HepG2 (cell line): Measurements from ENCODE around the gene CLEC18A. TPM values are rescaled to one million over a fixed set of nuclear protein-coding genes. Genes with fewer than 3 reads are reported as not detected.
A peak's percentile ranks its signal among the peaks of the same experiment; 100 is the strongest.

ENCODE experiments used
- ATAC-seq: fragments of 200-7000 bp; cut with Tn5 transposase; 3 replicates; pipeline ENCODE4 v1.9.1; 2020; ENCODE audit warnings: mild to moderate bottlenecking, moderate library complexity
- BruUV-seq: library from RNA; stranded (reverse); fragments of 400-500 nt; replicated peaks from 2 replicates; lab custom pipeline; 2021; lab: Mats Ljungman, UMichigan
- CTCF ChIA-PET: fragments of 300-600 bp; formaldehyde crosslinking; extraction: SDS; loops from one replicate; lab custom pipeline; 2021; ENCODE audit warnings: low total read pairs, inconsistent platforms, low intra/inter-chr PET ratio; lab: Yijun Ruan, JAX
- POLR2A ChIA-PET: fragments of 350-600 bp; sonication (Branson Sonifier 250); formaldehyde crosslinking; loops from one replicate; lab custom pipeline; 2020; ENCODE audit warnings: antibody characterized with exemption, inconsistent platforms; lab: Yijun Ruan, JAX
- DNase-seq: peaks from one replicate; pipeline ENCODE4 v3.0.0-alpha.2; 2015; ENCODE audit warnings: low spot score
- FAIRE-seq: peaks from 3 replicates; lab custom pipeline; 2011; peaks lifted over from hg19 to GRCh38; lab: Jason Lieb, UNC
- H2AFZ ChIP-seq: one replicate; pipeline ENCODE4 v1.6.1; 2011; ENCODE audit warnings: low read length, inconsistent platforms
- H3K27ac ChIP-seq: fragments of 300-600 bp; 3 replicates; pipeline ENCODE4 v1.8.0; 2011; ENCODE audit warnings: mixed run types, mild to moderate bottlenecking, mixed read lengths, low read length, inconsistent platforms; ENCODE audit not compliant: insufficient read depth; ENCODE audit errors: extremely low read length
- H3K27me3 ChIP-seq, 2 experiments: fragments of 200-600 bp in 1 of 2; 2 replicates in 1 of 2; 3 replicates in 1 of 2; pipeline versions ENCODE4 v1.6.0 to v1.8.0; 2011; ENCODE audit warnings: low read length in 2 of 2, mild to moderate bottlenecking in 2 of 2, moderate library complexity in 2 of 2, inconsistent platforms in 1 of 2; ENCODE audit not compliant: insufficient read depth in 2 of 2, control insufficient read depth in 1 of 2
- H3K36me3 ChIP-seq, 2 experiments: fragments of 200-600 bp in 1 of 2; replicated peaks in 1 of 2; 2 replicates in 1 of 2; 3 replicates in 1 of 2; pipeline versions ENCODE4 v1.5.1 to v1.8.0; 2011; ENCODE audit warnings: low read length in 2 of 2, inconsistent platforms in 1 of 2; ENCODE audit not compliant: insufficient read depth in 2 of 2, control insufficient read depth in 1 of 2
- H3K4me1 ChIP-seq: 2 replicates; pipeline ENCODE4 v1.5.1; 2012; ENCODE audit warnings: low read length, inconsistent platforms; ENCODE audit not compliant: insufficient read depth
- H3K4me2 ChIP-seq: 2 replicates; pipeline ENCODE4 v1.6.0; 2011; ENCODE audit warnings: low read depth, low read length, inconsistent platforms
- H3K4me3 ChIP-seq, 3 experiments: fragments of 200-600 bp in 1 of 3; sonication (generic), shearing (Covaris generic) in 1 of 3; replicated peaks in 1 of 3; 2 replicates each; pipeline ENCODE4 v1.5.1; 2011 to 2016; ENCODE audit warnings: low read length in 3 of 3, inconsistent platforms in 2 of 3, low read depth in 2 of 3, mild to moderate bottlenecking in 2 of 3, control low read depth in 1 of 3, mixed read lengths in 1 of 3; ENCODE audit not compliant: insufficient read depth in 1 of 3
- H3K79me2 ChIP-seq: one replicate; pipeline ENCODE4 v1.6.1; 2011; ENCODE audit warnings: low read length, inconsistent platforms; ENCODE audit not compliant: insufficient read depth
- H3K9ac ChIP-seq: 2 replicates; pipeline ENCODE4 v1.6.0; 2011; ENCODE audit warnings: mild to moderate bottlenecking, low read depth, low read length, inconsistent platforms; ENCODE audit not compliant: insufficient read depth
- H3K9me3 ChIP-seq: 2 replicates; pipeline ENCODE4 v1.5.1; 2012; ENCODE audit warnings: mild to moderate bottlenecking, low read length
- H4K20me1 ChIP-seq: 2 replicates; pipeline ENCODE4 v1.6.0; 2011; ENCODE audit warnings: inconsistent platforms, mild to moderate bottlenecking, low read length, moderate library complexity; ENCODE audit not compliant: insufficient read depth
- AGO2 ChIP-seq: fragments of 200-400 bp; formaldehyde crosslinking; optimal IDR thresholded peaks from 2 replicates; pipeline ENCODE3; 2017; ENCODE audit warnings: mild to moderate bottlenecking, low read depth, low read length, moderate library complexity
- HDAC1 ChIP-seq: sonication (generic); formaldehyde crosslinking; IDR thresholded peaks from 2 replicates; pipeline ENCODE4 v1.5.1; 2020; ENCODE audit warnings: mild to moderate bottlenecking, missing genetic modification reagents
- HMGA1 ChIP-seq: sonication (generic); formaldehyde crosslinking; conservative IDR thresholded peaks from 2 replicates; pipeline ENCODE4 v1.4.0; 2020; ENCODE audit warnings: missing genetic modification reagents
- POLR2AphosphoS5 ChIP-seq: IDR thresholded peaks from 2 replicates; pipeline ENCODE4 v1.6.1; 2012; ENCODE audit warnings: low read depth, low read length
- ZFP82 ChIP-seq: sonication (generic); formaldehyde crosslinking; IDR thresholded peaks from 2 replicates; pipeline ENCODE4 v1.5.1; 2020; ENCODE audit warnings: mild to moderate bottlenecking, missing genetic modification reagents, borderline replicate concordance
- ZNF12 ChIP-seq: sonication (generic); formaldehyde crosslinking; IDR thresholded peaks from 2 replicates; pipeline ENCODE4 v1.5.0; 2020; ENCODE audit warnings: missing genetic modification reagents
- ZNF33B ChIP-seq: sonication (generic); formaldehyde crosslinking; IDR thresholded peaks from 2 replicates; pipeline ENCODE4 v1.5.1; 2020; ENCODE audit warnings: mild to moderate bottlenecking, missing genetic modification reagents
- ZNF839 ChIP-seq: sonication (generic); formaldehyde crosslinking; IDR thresholded peaks from 2 replicates; pipeline ENCODE4 v1.4.0; 2020; ENCODE audit warnings: missing genetic modification reagents, mild to moderate bottlenecking, borderline replicate concordance
- ZNF841 ChIP-seq: sonication (generic); formaldehyde crosslinking; IDR thresholded peaks from 2 replicates; pipeline ENCODE4 v1.8.1; 2023; ENCODE audit warnings: missing genetic modification reagents, borderline replicate concordance
- WGBS: methylation state at CpG from one replicate; pipeline ENCODE4 v1.1.6; 2017; ENCODE audit warnings: low lambda C conversion rate; 5-methylcytosine and 5-hydroxymethylcytosine counted together
- in situ Hi-C: cut with HindIII; loops from 2 replicates; pipeline ENCODE4 v1.10.0; 2017; ENCODE audit warnings: low pct_unique_long_range_greater_than_20kb; ENCODE audit not compliant: extremely low pct_ligation_motif_present
- intact Hi-C: fragments of 100-400 bp; cut with micrococcal nuclease; formaldehyde crosslinking; loops from one replicate; pipeline ENCODE4 v1.10.0; 2022; ENCODE audit not compliant: unreplicated experiment
- polyA plus RNA-seq, 8 experiments: library from polyadenylated mRNA; depleted of rRNA in 3 of 8; stranded (reverse) in 7 of 8; unstranded in 1 of 8; fragments of >200 nt; fragmentation: Illumina TruSeq in 4 of 8; extraction: Trizol in 4 of 8; gene quantifications; 2 replicates each; pipeline versions ENCODE4 v1.2.1 to v1.2.3, GENCODE V29; 2011 to 2016; ENCODE audit warnings: low read depth in 4 of 8, missing spikeins in 1 of 8, mixed read lengths in 1 of 8; ENCODE audit not compliant: insufficient read depth in 1 of 8
- total RNA-seq, 5 experiments: library from RNA; depleted of rRNA; stranded (reverse); fragments of >200 nt; fragmentation: Illumina TruSeq; extraction: Trizol; gene quantifications; 2 replicates each; pipeline ENCODE4 v1.2.3, GENCODE V29; 2016; ENCODE audit warnings: low read depth in 1 of 5
- TF ChIP-seq, protein P1 (sequence below): sonication (generic); formaldehyde crosslinking; IDR thresholded peaks from 2 replicates; pipeline ENCODE4 v1.8.1; 2023; ENCODE audit warnings: mild to moderate bottlenecking, moderate library complexity, missing genetic modification reagents
- TF ChIP-seq, protein P2 (sequence below): sonication (generic); formaldehyde crosslinking; IDR thresholded peaks from 2 replicates; pipeline ENCODE4 v1.4.0; 2020; ENCODE audit warnings: missing genetic modification reagents
- TF ChIP-seq, protein P3 (sequence below): sonication (generic); formaldehyde crosslinking; IDR thresholded peaks from 2 replicates; pipeline ENCODE4 v1.4.0; 2020; ENCODE audit warnings: missing genetic modification reagents
- TF ChIP-seq, protein P4 (sequence below): sonication (generic); formaldehyde crosslinking; IDR thresholded peaks from 2 replicates; pipeline ENCODE4 v1.9.0; 2021; ENCODE audit warnings: missing genetic modification reagents, mild to moderate bottlenecking, borderline replicate concordance

CLEC18A gene
- total and polyA plus RNA-seq, 2 of the 13 experiments (the other 11 are each of a cell fraction or from before 2014, with no cell fraction given), result 0.22 to 0.42 TPM

DNA sequence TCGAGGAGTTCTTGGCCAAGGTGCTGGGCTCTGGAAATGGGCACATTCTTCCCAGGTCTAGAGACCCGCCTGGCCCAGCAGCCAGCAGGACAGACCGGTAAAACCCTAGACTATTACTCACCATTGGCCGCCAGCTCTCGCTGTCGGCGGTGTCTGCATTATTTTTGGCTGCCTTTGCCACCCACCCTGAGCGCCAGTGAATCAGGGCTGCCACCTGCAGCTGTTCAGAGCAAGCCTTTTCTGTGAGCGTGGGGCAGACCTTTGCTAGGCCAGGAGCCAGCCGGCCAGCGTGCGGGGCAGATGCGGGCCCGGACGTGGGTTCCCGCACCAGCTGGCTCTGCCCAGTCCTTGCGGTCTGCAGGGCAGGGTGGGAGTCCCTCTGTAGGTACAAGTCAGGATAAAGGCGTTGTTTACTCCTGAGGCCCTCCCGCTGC is 15.8 kb upstream of the CLEC18A start:
- H4K20me1 ChIP-seq, result no peaks in the 10 kb centered on the region
- DNase-seq, result no peak
- H3K4me2 ChIP-seq, result no peak overlapping the region
- no TSS peak for BruUV-seq
- CTCF ChIA-PET, result no interaction called here
- H3K9me3 ChIP-seq, result no peaks in the 10 kb centered on the region
- ATAC-seq, result no peak
- intact Hi-C loops, result no loop called here
- no peaks in the 10 kb centered on the region for H3K27me3 ChIP-seq
- H3K4me1 ChIP-seq, result no peaks in the 10 kb centered on the region; the same call in 1 of the 2 replicates
- no peak for FAIRE-seq
- H2AFZ ChIP-seq, result no peak overlapping the region
- H3K36me3 ChIP-seq, result peaks cover 56 to 84% of the 10 kb centered on the region in 2 experiments
- no peak for TF ChIP-seq ZFP82
- TF ChIP-seq AGO2, result peak; percentile 65
- POLR2A ChIA-PET, result no interaction called here
- no peaks in the 10 kb centered on the region for H3K79me2 ChIP-seq
- H3K4me3 ChIP-seq, result no peak overlapping the region
- H3K27ac ChIP-seq, result no peak overlapping the region
- no peak overlapping the region for H3K9ac ChIP-seq
- 97% methylated on average over 19 of the region's 19 CpGs for WGBS
- in situ Hi-C loops, result no loop called here

DNA sequence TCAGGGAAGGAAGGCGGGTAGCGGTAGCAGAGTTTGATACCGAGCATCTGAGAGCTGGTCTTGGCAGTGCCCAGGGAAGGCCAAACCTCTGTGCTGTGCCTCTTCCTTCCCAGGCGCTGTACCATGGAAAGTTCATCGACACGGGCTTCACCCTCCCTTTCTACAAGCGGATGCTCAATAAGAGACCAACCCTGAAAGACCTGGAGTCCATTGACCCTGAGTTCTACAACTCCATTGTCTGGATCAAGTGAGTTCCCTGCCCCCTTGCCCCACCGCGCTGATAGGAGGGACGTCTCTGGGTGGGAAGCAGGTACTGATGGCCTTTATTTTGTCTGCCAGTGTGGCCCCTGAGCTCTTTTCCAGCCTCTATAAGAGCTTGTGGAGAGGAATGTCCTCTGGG is 15.4 kb upstream of the CLEC18A start:
- in situ Hi-C loops (no loop called here), intact Hi-C loops (no loop called here)
- Histone ChIP-seq H3K4me1 (no peaks in the 10 kb centered on the region), H3K27ac (no peak overlapping the region), H4K20me1 (no peaks in the 10 kb centered on the region), H3K4me2 (no peak overlapping the region), H3K36me3 (peaks cover 58 to 85% of the 10 kb centered on the region in 2 experiments), H3K9ac (no peak overlapping the region), H3K79me2 (no peaks in the 10 kb centered on the region), H3K4me3 (no peak overlapping the region), H2AFZ (no peak overlapping the region), H3K27me3 (no peaks in the 10 kb centered on the region), H3K9me3 (no peaks in the 10 kb centered on the region)
- BruUV-seq, result no TSS peak
- WGBS, result 96% methylated on average over 10 of the region's 10 CpGs
- no peak for ATAC-seq
- CTCF ChIA-PET, result no interaction called here
- no peak for DNase-seq
- no peak for FAIRE-seq
- POLR2A ChIA-PET, result no interaction called here
- TF ChIP-seq ZNF12 (CRISPR knock-in tag) (no peak), ZNF841 (CRISPR knock-in tag) (no peak), ZNF33B (no peak), HDAC1 (CRISPR knock-in tag) (no peak), HMGA1 (no peak), POLR2AphosphoS5 (no peak), ZNF839 (CRISPR knock-in tag) (no peak)
- TF ChIP-seq, protein P1, sequence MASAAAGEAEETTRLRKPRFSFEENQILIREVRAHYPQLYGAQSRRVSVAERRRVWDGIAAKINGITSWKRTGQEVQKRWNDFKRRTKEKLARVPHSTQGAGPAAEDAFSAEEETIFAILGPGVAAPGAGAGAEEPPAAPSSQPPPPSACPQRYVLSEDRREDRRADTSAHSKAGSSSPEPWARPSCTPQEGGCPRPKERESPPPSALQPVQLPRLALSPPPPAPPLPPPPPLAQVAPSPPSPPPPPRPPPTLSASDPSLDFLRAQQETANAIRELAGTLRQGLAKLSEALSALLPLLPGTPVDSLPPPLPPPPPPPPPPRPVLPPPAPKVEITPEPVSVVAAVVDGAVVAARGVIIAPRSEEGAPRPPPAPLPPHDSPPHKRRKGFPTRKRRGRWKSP (CRISPR knock-in tag), result no peak
- TF ChIP-seq, protein P2, sequence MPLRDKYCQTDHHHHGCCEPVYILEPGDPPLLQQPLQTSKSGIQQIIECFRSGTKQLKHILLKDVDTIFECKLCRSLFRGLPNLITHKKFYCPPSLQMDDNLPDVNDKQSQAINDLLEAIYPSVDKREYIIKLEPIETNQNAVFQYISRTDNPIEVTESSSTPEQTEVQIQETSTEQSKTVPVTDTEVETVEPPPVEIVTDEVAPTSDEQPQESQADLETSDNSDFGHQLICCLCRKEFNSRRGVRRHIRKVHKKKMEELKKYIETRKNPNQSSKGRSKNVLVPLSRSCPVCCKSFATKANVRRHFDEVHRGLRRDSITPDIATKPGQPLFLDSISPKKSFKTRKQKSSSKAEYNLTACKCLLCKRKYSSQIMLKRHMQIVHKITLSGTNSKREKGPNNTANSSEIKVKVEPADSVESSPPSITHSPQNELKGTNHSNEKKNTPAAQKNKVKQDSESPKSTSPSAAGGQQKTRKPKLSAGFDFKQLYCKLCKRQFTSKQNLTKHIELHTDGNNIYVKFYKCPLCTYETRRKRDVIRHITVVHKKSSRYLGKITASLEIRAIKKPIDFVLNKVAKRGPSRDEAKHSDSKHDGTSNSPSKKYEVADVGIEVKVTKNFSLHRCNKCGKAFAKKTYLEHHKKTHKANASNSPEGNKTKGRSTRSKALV (CRISPR knock-in tag), result no peak
- TF ChIP-seq, protein P3, sequence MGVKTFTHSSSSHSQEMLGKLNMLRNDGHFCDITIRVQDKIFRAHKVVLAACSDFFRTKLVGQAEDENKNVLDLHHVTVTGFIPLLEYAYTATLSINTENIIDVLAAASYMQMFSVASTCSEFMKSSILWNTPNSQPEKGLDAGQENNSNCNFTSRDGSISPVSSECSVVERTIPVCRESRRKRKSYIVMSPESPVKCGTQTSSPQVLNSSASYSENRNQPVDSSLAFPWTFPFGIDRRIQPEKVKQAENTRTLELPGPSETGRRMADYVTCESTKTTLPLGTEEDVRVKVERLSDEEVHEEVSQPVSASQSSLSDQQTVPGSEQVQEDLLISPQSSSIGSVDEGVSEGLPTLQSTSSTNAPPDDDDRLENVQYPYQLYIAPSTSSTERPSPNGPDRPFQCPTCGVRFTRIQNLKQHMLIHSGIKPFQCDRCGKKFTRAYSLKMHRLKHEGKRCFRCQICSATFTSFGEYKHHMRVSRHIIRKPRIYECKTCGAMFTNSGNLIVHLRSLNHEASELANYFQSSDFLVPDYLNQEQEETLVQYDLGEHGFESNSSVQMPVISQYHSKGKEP (CRISPR knock-in tag), result no peak
- TF ChIP-seq, protein P4, sequence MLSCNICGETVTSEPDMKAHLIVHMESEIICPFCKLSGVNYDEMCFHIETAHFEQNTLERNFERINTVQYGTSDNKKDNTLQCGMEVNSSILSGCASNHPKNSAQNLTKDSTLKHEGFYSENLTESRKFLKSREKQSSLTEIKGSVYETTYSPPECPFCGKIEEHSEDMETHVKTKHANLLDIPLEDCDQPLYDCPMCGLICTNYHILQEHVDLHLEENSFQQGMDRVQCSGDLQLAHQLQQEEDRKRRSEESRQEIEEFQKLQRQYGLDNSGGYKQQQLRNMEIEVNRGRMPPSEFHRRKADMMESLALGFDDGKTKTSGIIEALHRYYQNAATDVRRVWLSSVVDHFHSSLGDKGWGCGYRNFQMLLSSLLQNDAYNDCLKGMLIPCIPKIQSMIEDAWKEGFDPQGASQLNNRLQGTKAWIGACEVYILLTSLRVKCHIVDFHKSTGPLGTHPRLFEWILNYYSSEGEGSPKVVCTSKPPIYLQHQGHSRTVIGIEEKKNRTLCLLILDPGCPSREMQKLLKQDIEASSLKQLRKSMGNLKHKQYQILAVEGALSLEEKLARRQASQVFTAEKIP (CRISPR knock-in tag), result no peak
